Measurements from ENCODE around the gene ENOX2.

Gene ENOX2

DNA sequence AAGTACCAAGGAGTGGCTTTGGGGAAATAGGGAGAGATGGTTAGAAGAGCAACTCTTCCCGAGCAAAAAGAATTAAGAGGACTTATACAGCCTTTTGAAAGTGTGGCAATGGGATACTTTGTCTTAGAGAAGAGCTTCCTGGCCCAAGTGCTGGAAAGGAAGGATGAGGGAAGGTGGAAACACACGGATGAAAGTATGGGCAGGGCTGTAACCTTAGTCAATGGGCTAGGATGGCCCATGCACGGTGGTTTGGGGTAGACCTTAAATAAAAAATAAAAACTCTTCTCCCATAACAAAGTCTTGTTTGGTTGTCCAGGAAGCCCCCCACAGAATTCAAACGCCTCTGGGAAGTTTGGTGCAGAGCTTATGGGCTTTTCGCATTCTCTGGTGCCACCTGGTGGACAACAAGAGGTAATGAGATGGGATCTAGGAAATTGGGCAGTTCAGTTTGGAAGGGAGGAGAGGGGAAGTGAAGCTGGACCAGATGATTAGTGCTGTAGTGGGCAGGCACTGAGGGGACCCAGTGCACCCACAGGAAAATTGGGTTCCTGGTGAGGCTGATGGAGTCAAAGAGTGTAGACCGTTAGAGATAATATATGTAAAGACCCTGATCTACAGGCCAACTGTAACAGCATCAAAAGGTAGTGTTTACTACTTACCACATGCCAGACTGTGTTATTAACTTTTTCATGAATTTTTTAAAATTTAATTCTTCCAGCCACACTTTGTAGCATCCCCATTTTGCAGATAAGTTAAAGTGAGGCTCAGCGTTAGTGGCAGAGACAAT, 13.8 kb upstream of the ENOX2 start (continued):
- TF ChIP-seq, protein P1, sequence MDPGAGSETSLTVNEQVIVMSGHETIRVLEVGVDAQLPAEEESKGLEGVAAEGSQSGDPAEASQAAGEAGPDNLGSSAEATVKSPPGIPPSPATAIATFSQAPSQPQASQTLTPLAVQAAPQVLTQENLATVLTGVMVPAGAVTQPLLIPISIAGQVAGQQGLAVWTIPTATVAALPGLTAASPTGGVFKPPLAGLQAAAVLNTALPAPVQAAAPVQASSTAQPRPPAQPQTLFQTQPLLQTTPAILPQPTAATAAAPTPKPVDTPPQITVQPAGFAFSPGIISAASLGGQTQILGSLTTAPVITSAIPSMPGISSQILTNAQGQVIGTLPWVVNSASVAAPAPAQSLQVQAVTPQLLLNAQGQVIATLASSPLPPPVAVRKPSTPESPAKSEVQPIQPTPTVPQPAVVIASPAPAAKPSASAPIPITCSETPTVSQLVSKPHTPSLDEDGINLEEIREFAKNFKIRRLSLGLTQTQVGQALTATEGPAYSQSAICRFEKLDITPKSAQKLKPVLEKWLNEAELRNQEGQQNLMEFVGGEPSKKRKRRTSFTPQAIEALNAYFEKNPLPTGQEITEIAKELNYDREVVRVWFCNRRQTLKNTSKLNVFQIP (CRISPR knock-in tag; IDR thresholded peaks at IDR 0.05; ENCODE audit: borderline replicate concordance, low read depth) = no peak
- TF ChIP-seq TOX (CRISPR knock-in tag; IDR thresholded peaks at IDR 0.05; ENCODE audit: borderline replicate concordance) = no peak
- TF ChIP-seq ARNTL (CRISPR knock-in tag; IDR thresholded peaks at IDR 0.05; ENCODE audit: borderline replicate concordance, low read depth) = no peak
- no peak for TF ChIP-seq CREB5 (CRISPR knock-in tag; IDR thresholded peaks at IDR 0.05; ENCODE audit: low read depth)
- TF ChIP-seq ZNF565 (CRISPR knock-in tag; conservative IDR thresholded peaks at IDR 0.05; ENCODE audit: low read depth) = no peak
- no peak for TF ChIP-seq PPARA (CRISPR knock-in tag; IDR thresholded peaks at IDR 0.05; ENCODE audit: borderline replicate concordance)
- no peak for TF ChIP-seq GLIS3 (CRISPR knock-in tag; IDR thresholded peaks at IDR 0.05)
- no peak for TF ChIP-seq CSDC2 (CRISPR knock-in tag; IDR thresholded peaks at IDR 0.05)
- no peak for TF ChIP-seq ZNF70 (CRISPR knock-in tag; IDR thresholded peaks at IDR 0.05)

DNA sequence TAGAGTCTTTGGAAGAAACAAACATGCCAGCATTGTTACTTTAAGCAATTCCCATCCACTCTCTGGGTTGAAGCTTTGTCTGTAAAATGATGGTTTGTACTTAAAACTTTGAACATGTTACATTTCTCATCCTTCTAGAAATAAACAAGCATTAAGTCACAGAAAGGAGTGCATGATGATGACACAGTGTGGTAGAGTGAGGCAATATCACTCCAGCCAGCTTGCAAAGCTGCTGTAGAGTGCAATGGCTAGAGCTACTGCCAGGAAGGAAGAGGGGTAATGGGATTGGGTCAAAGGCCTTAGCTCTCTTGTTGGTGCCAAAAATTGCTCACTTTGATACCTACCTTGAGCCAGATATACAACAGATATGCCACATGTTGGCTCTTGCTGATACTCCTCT, 12.3 kb upstream of the ENOX2 start:
- ATAC-seq = peak; percentile 31; the same call in 1 of the 3 replicates
- no peak for TF ChIP-seq ZNF70 (CRISPR knock-in tag; IDR thresholded peaks at IDR 0.05)
- TF ChIP-seq, protein P2, sequence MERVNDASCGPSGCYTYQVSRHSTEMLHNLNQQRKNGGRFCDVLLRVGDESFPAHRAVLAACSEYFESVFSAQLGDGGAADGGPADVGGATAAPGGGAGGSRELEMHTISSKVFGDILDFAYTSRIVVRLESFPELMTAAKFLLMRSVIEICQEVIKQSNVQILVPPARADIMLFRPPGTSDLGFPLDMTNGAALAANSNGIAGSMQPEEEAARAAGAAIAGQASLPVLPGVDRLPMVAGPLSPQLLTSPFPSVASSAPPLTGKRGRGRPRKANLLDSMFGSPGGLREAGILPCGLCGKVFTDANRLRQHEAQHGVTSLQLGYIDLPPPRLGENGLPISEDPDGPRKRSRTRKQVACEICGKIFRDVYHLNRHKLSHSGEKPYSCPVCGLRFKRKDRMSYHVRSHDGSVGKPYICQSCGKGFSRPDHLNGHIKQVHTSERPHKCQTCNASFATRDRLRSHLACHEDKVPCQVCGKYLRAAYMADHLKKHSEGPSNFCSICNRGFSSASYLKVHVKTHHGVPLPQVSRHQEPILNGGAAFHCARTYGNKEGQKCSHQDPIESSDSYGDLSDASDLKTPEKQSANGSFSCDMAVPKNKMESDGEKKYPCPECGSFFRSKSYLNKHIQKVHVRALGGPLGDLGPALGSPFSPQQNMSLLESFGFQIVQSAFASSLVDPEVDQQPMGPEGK (CRISPR knock-in tag; IDR thresholded peaks at IDR 0.05; ENCODE audit: borderline replicate concordance) = no peak
- no peak for TF ChIP-seq ISL1 (CRISPR knock-in tag; IDR thresholded peaks at IDR 0.05)
- TF ChIP-seq TCF4 (CRISPR knock-in tag; IDR thresholded peaks at IDR 0.05; ENCODE audit: borderline replicate concordance) = no peak
- no peak for TF ChIP-seq ZNF8 (CRISPR knock-in tag; IDR thresholded peaks at IDR 0.05)
- TF ChIP-seq, protein P1 (CRISPR knock-in tag; IDR thresholded peaks at IDR 0.05; ENCODE audit: borderline replicate concordance, low read depth) = no peak
- TF ChIP-seq ZNF565 (CRISPR knock-in tag; conservative IDR thresholded peaks at IDR 0.05; ENCODE audit: low read depth) = no peak
- TF ChIP-seq ESRRG (CRISPR knock-in tag; IDR thresholded peaks at IDR 0.05) = no peak
- no peak for TF ChIP-seq ZC3H10 (CRISPR knock-in tag; IDR thresholded peaks at IDR 0.05)
- no peak for TF ChIP-seq TSHZ2 (CRISPR knock-in tag; IDR thresholded peaks at IDR 0.05)
- no peak for TF ChIP-seq ARNTL (CRISPR knock-in tag; IDR thresholded peaks at IDR 0.05; ENCODE audit: borderline replicate concordance, low read depth)
- no peak for TF ChIP-seq TOX (CRISPR knock-in tag; IDR thresholded peaks at IDR 0.05; ENCODE audit: borderline replicate concordance)
- no peak for TF ChIP-seq SNAI2 (CRISPR knock-in tag; IDR thresholded peaks at IDR 0.05)
- no peak for TF ChIP-seq CSDC2 (CRISPR knock-in tag; IDR thresholded peaks at IDR 0.05)
- no peak for TF ChIP-seq RARB (CRISPR knock-in tag; IDR thresholded peaks at IDR 0.05)
- no peak for TF ChIP-seq BACH2 (CRISPR knock-in tag; IDR thresholded peaks at IDR 0.05; ENCODE audit: borderline replicate concordance)
- no peak for TF ChIP-seq PPARA (CRISPR knock-in tag; IDR thresholded peaks at IDR 0.05; ENCODE audit: borderline replicate concordance)
- no peak for TF ChIP-seq GLIS3 (CRISPR knock-in tag; IDR thresholded peaks at IDR 0.05)
- no peak for TF ChIP-seq CREB5 (CRISPR knock-in tag; IDR thresholded peaks at IDR 0.05; ENCODE audit: low read depth)

Data from SK-N-SH treated with all-trans-retinoic acid at 6 μM for 48 hours (cell line).